ENCODE data around the gene ASF1A.

Gene ASF1A

GRCh38 chr6:118860363-118860762 lies 33.6 kb upstream of the ASF1A start:
- TF ChIP-seq POLR2A (IDR thresholded peaks at IDR 0.05; ENCODE audit: extremely low read depth, insufficient read length), result no peak
- TF ChIP-seq CTCF (IDR thresholded peaks at IDR 0.05; ENCODE audit: low read depth, low read length), result no peak
- no peak for TF ChIP-seq MYC (IDR thresholded peaks at IDR 0.05; ENCODE audit: low read depth, low read length)
- no peak for TF ChIP-seq MAX (IDR thresholded peaks at IDR 0.05; ENCODE audit: low read depth, low read length)
- no peak overlapping the region for H3K4me3 ChIP-seq (ENCODE audit: low read depth, low read length)
- DNase-seq (ENCODE audit: low read depth), result no peak

GRCh38 chr6:118860880-118861279 lies 33.1 kb upstream of the ASF1A start:
- no peak for TF ChIP-seq CTCF (IDR thresholded peaks at IDR 0.05; ENCODE audit: low read depth, low read length)
- TF ChIP-seq MYC (IDR thresholded peaks at IDR 0.05; ENCODE audit: low read depth, low read length), result no peak
- TF ChIP-seq MAX (IDR thresholded peaks at IDR 0.05; ENCODE audit: low read depth, low read length), result no peak
- no peak for TF ChIP-seq POLR2A (IDR thresholded peaks at IDR 0.05; ENCODE audit: extremely low read depth, insufficient read length)

GRCh38 chr6:118862443-118862842 lies 31.5 kb upstream of the ASF1A start:
- H3K4me3 ChIP-seq (ENCODE audit: low read depth, low read length), result no peak overlapping the region
- TF ChIP-seq POLR2A (IDR thresholded peaks at IDR 0.05; ENCODE audit: extremely low read depth, insufficient read length), result no peak
- TF ChIP-seq CTCF (IDR thresholded peaks at IDR 0.05; ENCODE audit: low read depth, low read length), result no peak
- TF ChIP-seq MAX (IDR thresholded peaks at IDR 0.05; ENCODE audit: low read depth, low read length), result no peak
- no peak for TF ChIP-seq MYC (IDR thresholded peaks at IDR 0.05; ENCODE audit: low read depth, low read length)
- no peak for DNase-seq (ENCODE audit: low read depth)

More at GRCh38 chr6:118860880-118861279, 33.1 kb upstream of the ASF1A start:
- no peak for DNase-seq (ENCODE audit: low read depth)
- H3K4me3 ChIP-seq (ENCODE audit: low read depth, low read length), result no peak overlapping the region

- no peak overlapping the region for H3K4me3 ChIP-seq (ENCODE audit: low read depth, low read length)
- no peak for TF ChIP-seq MYC (IDR thresholded peaks at IDR 0.05; ENCODE audit: low read depth, low read length)
- no peak for TF ChIP-seq POLR2A (IDR thresholded peaks at IDR 0.05; ENCODE audit: extremely low read depth, insufficient read length)
- no peak for TF ChIP-seq MAX (IDR thresholded peaks at IDR 0.05; ENCODE audit: low read depth, low read length)
- no peak for TF ChIP-seq CTCF (IDR thresholded peaks at IDR 0.05; ENCODE audit: low read depth, low read length)
- DNase-seq (ENCODE audit: low read depth), result no peak
These were observed 29.4 kb upstream of the ASF1A start for GRCh38 chr6:118864341-118865099.

GRCh38 chr6:118865100-118865391 lies 28.9 kb upstream of the ASF1A start:
- no peak for TF ChIP-seq POLR2A (IDR thresholded peaks at IDR 0.05; ENCODE audit: extremely low read depth, insufficient read length)
- TF ChIP-seq MAX (IDR thresholded peaks at IDR 0.05; ENCODE audit: low read depth, low read length), result no peak
- no peak for TF ChIP-seq MYC (IDR thresholded peaks at IDR 0.05; ENCODE audit: low read depth, low read length)
- no peak for TF ChIP-seq CTCF (IDR thresholded peaks at IDR 0.05; ENCODE audit: low read depth, low read length)
- H3K4me3 ChIP-seq (ENCODE audit: low read depth, low read length), result no peak overlapping the region
- no peak for DNase-seq (ENCODE audit: low read depth)

Measured in NB4 (cell line).